Stimulated activated CD8-positive, alpha-beta memory T cell treated with anti-CD3 and anti-CD28 coated beads, Interleukin-2, amount 100 ng/mL, for 1 hour (primary cell): ENCODE results near the gene SSMEM1.
"Not testable (repeated sequence)": the region's sequence is repeated elsewhere in the genome, so short reads cannot be mapped to it uniquely, and the experiment has no call there.

Experiments
- DNase-seq, 2 donors: peaks; one replicate each; pipeline ENCODE4 v3.0.0-alpha.2; 2020; ENCODE audit warnings: low read depth in 2 of 2

SSMEM1 gene

GRCh38 chr7:130246491-130246890 lies 38.8 kb downstream of the SSMEM1 start:
- DNase-seq = not testable (repeated sequence)

GRCh38 chr7:130248842-130249241 lies 41.2 kb downstream of the SSMEM1 start:
- not testable (repeated sequence) for DNase-seq

- not testable (repeated sequence) for DNase-seq
Observed at GRCh38 chr7:130249626-130250025, 42.0 kb downstream of the SSMEM1 start.

- no peak for DNase-seq
Observed at GRCh38 chr7:130254555-130254954, 46.9 kb downstream of the SSMEM1 start.

GRCh38 chr7:130256704-130257103 lies 49.0 kb downstream of the SSMEM1 start:
- no peak for DNase-seq

- DNase-seq = no peak
Observed at GRCh38 chr7:130258494-130259078, 50.9 kb downstream of the SSMEM1 start.

GRCh38 chr7:130262448-130262847 lies 54.8 kb downstream of the SSMEM1 start:
- DNase-seq = no peak

- DNase-seq = no peak
Observed at GRCh38 chr7:130263130-130263529, 55.5 kb downstream of the SSMEM1 start.
